ENCODE data around the gene CAVIN2.
A peak's percentile ranks its signal among the peaks of the same experiment; 100 is the strongest.

CAVIN2 gene

GRCh38 chr2:191821078-191821477 is 25.8 kb downstream of the CAVIN2 start:
- in situ Hi-C loops (cut with MboI; ENCODE audit: low sequenced_read_pairs, unreplicated experiment): no loop called here
- no peak for DNase-seq (ENCODE audit: low spot score)
- TF ChIP-seq CTCF (IDR thresholded peaks at IDR 0.05; ENCODE audit: borderline replicate concordance, control extremely low read depth, extremely low read depth, insufficient read depth, missing control alignments): no peak

DNA sequence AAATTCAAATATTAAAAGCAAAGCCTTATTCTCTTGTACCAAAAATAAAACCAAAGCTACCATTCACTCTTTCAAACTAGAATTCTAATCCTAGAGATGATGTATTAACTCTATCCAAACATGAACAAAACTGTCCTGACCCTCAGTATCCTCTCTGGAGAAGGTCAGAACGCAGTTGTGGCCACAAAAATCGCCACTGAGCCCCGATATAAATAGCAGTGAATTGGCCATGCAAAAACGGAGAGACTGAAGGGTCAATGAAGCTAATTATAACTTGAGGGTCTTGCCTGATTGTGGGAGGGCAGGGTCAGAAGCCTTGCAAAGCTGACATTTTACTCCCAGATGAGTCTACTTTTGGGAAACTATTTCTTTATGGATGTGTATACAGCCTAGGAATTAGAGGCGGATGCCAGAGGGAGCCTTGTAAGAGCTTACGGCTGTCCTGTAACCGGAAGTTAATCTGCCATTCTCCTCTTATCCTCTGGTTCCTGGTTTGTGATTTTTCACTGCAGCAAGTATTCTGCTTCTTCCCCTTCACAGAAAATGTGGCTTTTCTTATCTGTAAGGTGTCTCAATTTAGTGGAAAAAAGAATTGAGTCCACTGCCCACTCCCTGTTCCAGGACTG is 28.1 kb downstream of the CAVIN2 start:
- in situ Hi-C loops (cut with MboI; ENCODE audit: low sequenced_read_pairs, unreplicated experiment): no loop called here
- no peak for DNase-seq (ENCODE audit: low spot score)
- TF ChIP-seq CTCF (IDR thresholded peaks at IDR 0.05; ENCODE audit: borderline replicate concordance, control extremely low read depth, extremely low read depth, insufficient read depth, missing control alignments): no peak

DNA sequence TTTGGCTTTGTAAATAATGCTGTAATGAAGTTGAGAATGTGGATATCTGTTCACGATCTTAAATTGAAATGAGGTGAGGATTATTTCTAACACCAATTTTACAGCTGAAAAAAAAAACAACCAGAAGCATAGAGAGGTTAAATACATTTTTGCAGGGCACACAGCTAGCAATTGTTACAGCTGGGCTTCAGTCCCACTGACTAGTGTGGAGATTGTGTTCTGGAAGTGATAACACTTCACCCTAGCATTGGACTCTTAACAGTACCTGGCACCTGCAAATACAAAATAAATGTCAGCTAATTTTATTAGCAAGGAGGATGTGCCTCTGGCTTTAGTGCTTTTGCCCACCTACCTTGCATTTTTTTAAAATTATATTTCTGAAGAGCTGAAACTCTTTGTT is 28.8 kb downstream of the CAVIN2 start:
- in situ Hi-C loops (cut with MboI; ENCODE audit: low sequenced_read_pairs, unreplicated experiment): no loop called here
- no peak for DNase-seq (ENCODE audit: low spot score)
- TF ChIP-seq CTCF (IDR thresholded peaks at IDR 0.05; ENCODE audit: borderline replicate concordance, control extremely low read depth, extremely low read depth, insufficient read depth, missing control alignments): no peak

DNA sequence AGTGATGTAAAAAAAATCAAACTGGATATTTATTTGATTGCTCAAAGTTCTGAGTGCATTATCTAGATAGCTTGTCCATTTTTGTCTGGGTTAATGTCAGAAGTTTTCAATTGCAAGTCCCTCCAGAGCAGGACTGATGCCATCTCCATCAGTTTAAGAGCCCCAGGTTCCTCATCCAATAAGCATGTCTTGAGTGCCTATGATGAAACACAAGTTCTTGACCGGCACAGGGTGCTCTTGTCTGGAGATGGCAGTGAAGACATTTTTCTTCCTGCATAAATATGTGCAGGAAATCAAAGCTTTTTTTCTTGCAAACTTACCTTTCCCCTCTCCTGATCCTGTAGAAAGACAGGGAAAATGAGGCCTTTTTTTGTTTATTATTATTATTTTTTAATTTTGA is 31.9 kb downstream of the CAVIN2 start:
- no peak for DNase-seq (ENCODE audit: low spot score)
- TF ChIP-seq CTCF (IDR thresholded peaks at IDR 0.05; ENCODE audit: borderline replicate concordance, control extremely low read depth, extremely low read depth, insufficient read depth, missing control alignments): no peak
- in situ Hi-C loops (cut with MboI; ENCODE audit: low sequenced_read_pairs, unreplicated experiment): no loop called here

DNA sequence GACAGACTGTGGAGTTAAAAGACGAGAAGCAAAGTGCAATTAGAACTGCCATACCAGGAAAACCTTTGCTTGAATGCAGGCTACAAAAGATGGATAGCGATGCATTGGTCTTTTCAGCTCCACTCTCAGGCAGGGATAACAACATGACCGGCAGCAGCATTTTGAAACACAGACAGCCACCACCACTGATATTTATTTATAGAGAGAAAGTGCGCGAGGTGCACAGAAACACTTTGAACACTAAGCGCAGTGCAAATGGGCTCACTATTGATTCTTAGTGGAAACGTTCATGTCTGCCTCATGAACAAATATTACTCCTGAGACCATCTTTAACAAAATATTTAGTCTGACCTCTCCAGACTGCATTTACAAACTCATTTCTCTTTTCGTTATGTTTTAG is 32.9 kb downstream of the CAVIN2 start:
- DNase-seq (ENCODE audit: low spot score): no peak
- in situ Hi-C loops (cut with MboI; ENCODE audit: low sequenced_read_pairs, unreplicated experiment): loop anchor here (5.0 kb wide), 1 partner anchor 348 kb away; no protein-coding TSS in a partner anchor

DNA sequence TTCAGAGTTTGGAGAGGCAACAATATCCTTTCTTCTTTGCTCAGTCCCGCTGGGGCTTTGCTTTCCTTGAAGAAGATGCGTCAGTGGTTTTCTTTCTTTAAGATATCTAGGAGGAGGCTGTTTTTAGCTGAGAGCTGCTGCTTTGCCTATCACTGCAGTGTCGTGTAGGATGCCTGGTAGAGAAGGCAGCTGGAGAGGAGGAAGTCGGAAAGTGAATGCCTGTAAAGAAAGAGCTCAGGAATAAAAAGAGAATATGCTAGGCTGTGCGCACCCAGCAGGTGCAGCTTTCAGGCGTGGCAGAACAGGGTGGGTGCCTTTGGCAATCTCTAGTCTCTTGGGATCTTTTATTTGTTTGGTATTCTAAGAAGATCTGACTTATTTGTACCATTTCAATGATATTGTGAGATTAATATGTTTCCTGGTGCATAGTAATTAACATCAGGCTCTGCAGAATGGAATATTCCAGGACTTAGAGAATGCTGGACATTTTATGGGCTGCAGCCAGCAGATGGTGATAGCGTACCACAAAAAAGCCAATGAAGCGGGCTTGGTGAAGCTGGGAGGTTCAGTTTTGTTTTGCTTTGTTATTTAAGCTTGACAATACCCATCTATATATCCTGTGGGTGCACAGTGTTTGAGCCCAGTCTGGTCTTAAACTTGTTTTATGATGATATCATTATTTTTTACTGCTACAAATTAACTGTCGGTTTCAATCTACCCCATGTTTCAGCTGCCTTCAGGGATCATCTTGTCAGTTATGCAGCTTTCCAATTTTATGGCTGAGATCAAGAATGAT is 34.9 kb downstream of the CAVIN2 start:
- peak; percentile 63 for TF ChIP-seq CTCF (IDR thresholded peaks at IDR 0.05; ENCODE audit: borderline replicate concordance, control extremely low read depth, extremely low read depth, insufficient read depth, missing control alignments)
- in situ Hi-C loops (cut with MboI; ENCODE audit: low sequenced_read_pairs, unreplicated experiment): loop anchor here (5.0 kb wide), 1 partner anchor 350 kb away; no protein-coding TSS in a partner anchor
- peak; percentile 30 for DNase-seq (ENCODE audit: low spot score)

More for the DNA sequence above, 32.9 kb downstream of the CAVIN2 start:
- no peak for TF ChIP-seq CTCF (IDR thresholded peaks at IDR 0.05; ENCODE audit: borderline replicate concordance, control extremely low read depth, extremely low read depth, insufficient read depth, missing control alignments)
